ENCODE measurements around the gene PTPRE. TPM values are rescaled to one million over a fixed set of nuclear protein-coding genes. Genes with fewer than 3 reads are reported as not detected.

Gene PTPRE
- total RNA-seq, 1 experiment from 2014 or later, result 12.3 TPM

GRCh38 chr10:128007056-128007455 lies 100.2 kb downstream of the PTPRE start:
- ChIA-PET CTCF (interaction anchor here (1.2 kb wide), 1 partner anchor 100 kb away, joined by 5 read pairs; the partner anchor contains the start of gene PTPRE), POLR2A (no interaction called here), RAD21 (ENCODE audit: low non-redundant PET in 1 of 2, low total read pairs in 2 of 2, uncharacterized antibody in 2 of 2, unreplicated experiment in 2 of 2) (no interaction called here)
- no peaks in the 10 kb centered on the region; the same call in 1 of the 2 replicates for H3K27me3 ChIP-seq (ENCODE audit: insufficient read depth, low read length)
- no peak overlapping the region for H3K4me3 ChIP-seq (replicated peaks in 1 of 2; ENCODE audit: low read depth in 1 of 2, low read length in 2 of 2)
- no peak overlapping the region for H3K9ac ChIP-seq (ENCODE audit: low read length)
- no peak for ATAC-seq
- H3K4me2 ChIP-seq (ENCODE audit: low read length), result no peak overlapping the region
- TF ChIP-seq MAX (IDR thresholded peaks at IDR 0.05), result no peak
- H3K9me3 ChIP-seq (ENCODE audit: control insufficient read depth in 1 of 2, insufficient read depth in 1 of 2, low read depth in 1 of 2, low read length in 2 of 2), result no peaks in the 10 kb centered on the region
- H3K9me2 ChIP-seq (ENCODE audit: insufficient read depth), result no peaks in the 10 kb centered on the region
- no TSS peak for BruUV-seq (replicated peaks)
- DNase-seq (ENCODE audit: low read depth, low spot score), result no peak
- intact Hi-C loops (cut with micrococcal nuclease), result no loop called here
- H3K4me1 ChIP-seq (ENCODE audit: control insufficient read depth in 1 of 2, insufficient read depth in 2 of 2, low read length in 2 of 2), result peaks cover 3 to 9% of the 10 kb centered on the region in 2 experiments; a peak in 3 of 4 replicates
- H2AFZ ChIP-seq (ENCODE audit: low read depth, low read length, poor library complexity, severe bottlenecking), result no peak overlapping the region
- H3K27ac ChIP-seq (ENCODE audit: low read depth, low read length), result no peak overlapping the region
- no peaks in the 10 kb centered on the region for H3K36me3 ChIP-seq (ENCODE audit: control insufficient read depth in 1 of 2, insufficient read depth in 2 of 2, low read length in 2 of 2)
- no peaks in the 10 kb centered on the region for H4K20me1 ChIP-seq (ENCODE audit: insufficient read depth)
- no peaks in the 10 kb centered on the region for H3K79me2 ChIP-seq (ENCODE audit: insufficient read depth, low read length)

- DNase-seq (ENCODE audit: low read depth, low spot score), result no peak
These were observed 101.1 kb downstream of the PTPRE start for GRCh38 chr10:128007971-128008370.

More at GRCh38 chr10:128007971-128008370, 101.1 kb downstream of the PTPRE start:
- intact Hi-C loops (cut with micrococcal nuclease), result no loop called here
- Histone ChIP-seq H3K36me3 (ENCODE audit: control insufficient read depth in 1 of 2, insufficient read depth in 2 of 2, low read length in 2 of 2) (no peaks in the 10 kb centered on the region), H3K9me3 (ENCODE audit: control insufficient read depth in 1 of 2, insufficient read depth in 1 of 2, low read depth in 1 of 2, low read length in 2 of 2) (no peaks in the 10 kb centered on the region), H3K27me3 (ENCODE audit: insufficient read depth, low read length) (no peaks in the 10 kb centered on the region; the same call in 1 of the 2 replicates), H3K4me2 (ENCODE audit: low read length) (no peak overlapping the region), H3K4me1 (ENCODE audit: control insufficient read depth in 1 of 2, insufficient read depth in 2 of 2, low read length in 2 of 2) (peaks cover 3 to 9% of the 10 kb centered on the region in 2 experiments; a peak in 3 of 4 replicates), H2AFZ (ENCODE audit: low read depth, low read length, poor library complexity, severe bottlenecking) (no peak overlapping the region), H3K4me3 (replicated peaks in 1 of 2; ENCODE audit: low read depth in 1 of 2, low read length in 2 of 2) (no peak overlapping the region), H3K27ac (ENCODE audit: low read depth, low read length) (no peak overlapping the region), H3K9me2 (ENCODE audit: insufficient read depth) (no peaks in the 10 kb centered on the region), H3K9ac (ENCODE audit: low read length) (no peak overlapping the region), H3K79me2 (ENCODE audit: insufficient read depth, low read length) (no peaks in the 10 kb centered on the region), H4K20me1 (ENCODE audit: insufficient read depth) (no peaks in the 10 kb centered on the region)
- no TSS peak for BruUV-seq (replicated peaks)
- CTCF ChIA-PET, result interaction anchor here (1.1 to 1.2 kb wide), 2 partner anchors 101 to 292 kb away, joined by 4 to 5 read pairs; partner anchors contain the start of gene PTPRE
- POLR2A ChIA-PET, result no interaction called here
- RAD21 ChIA-PET (ENCODE audit: low non-redundant PET in 1 of 2, low total read pairs in 2 of 2, uncharacterized antibody in 2 of 2, unreplicated experiment in 2 of 2), result no interaction called here
- TF ChIP-seq EZH2 (IDR thresholded peaks at IDR 0.05) (no peak), EZH2phosphoT487 (IDR thresholded peaks at IDR 0.05; ENCODE audit: borderline replicate concordance) (no peak), ZNF274 (IDR thresholded peaks at IDR 0.05; ENCODE audit: low read depth, low read length) (no peak), POLR2AphosphoS5 (IDR thresholded peaks at IDR 0.05; ENCODE audit: low read depth, low read length) (no peak), MAX (IDR thresholded peaks at IDR 0.05) (no peak)
- no peak for ATAC-seq

Measured in HCT116 (cell line).